ENCODE measurements around the gene TRIM66. TPM values are rescaled to one million over a fixed set of nuclear protein-coding genes. Genes with fewer than 3 reads are reported as not detected.

The TRIM66 gene
- total and polyA plus RNA-seq, 10 of the 15 experiments (the other 5 are each of a cell fraction or from before 2014, with no cell fraction given) = 1.7 to 14.5 (median 7.4) TPM

GRCh38 chr11:8724682-8725081, 42.2 kb upstream of the TRIM66 start (continued):
- TF ChIP-seq NKRF (conservative IDR thresholded peaks at IDR 0.05) (no peak), SREBF1 (IDR thresholded peaks at IDR 0.05; ENCODE audit: low read length) (no peak), CBX3 (IDR thresholded peaks at IDR 0.05; ENCODE audit: borderline replicate concordance, low read depth) (no peak), RB1 (IDR thresholded peaks at IDR 0.05; ENCODE audit: borderline replicate concordance) (no peak), NFIC (IDR thresholded peaks at IDR 0.05; ENCODE audit: low read depth, low read length) (no peak), FOXK2 (IDR thresholded peaks at IDR 0.05) (no peak), KDM1A (IDR thresholded peaks at IDR 0.05; ENCODE audit: borderline replicate concordance) (no peak), PAX5 (IDR thresholded peaks at IDR 0.05; ENCODE audit: borderline replicate concordance, low read depth, low read length) (no peak), REST (IDR thresholded peaks at IDR 0.05; ENCODE audit: low read depth, low read length) (no peak)
- TF ChIP-seq, protein P1, sequence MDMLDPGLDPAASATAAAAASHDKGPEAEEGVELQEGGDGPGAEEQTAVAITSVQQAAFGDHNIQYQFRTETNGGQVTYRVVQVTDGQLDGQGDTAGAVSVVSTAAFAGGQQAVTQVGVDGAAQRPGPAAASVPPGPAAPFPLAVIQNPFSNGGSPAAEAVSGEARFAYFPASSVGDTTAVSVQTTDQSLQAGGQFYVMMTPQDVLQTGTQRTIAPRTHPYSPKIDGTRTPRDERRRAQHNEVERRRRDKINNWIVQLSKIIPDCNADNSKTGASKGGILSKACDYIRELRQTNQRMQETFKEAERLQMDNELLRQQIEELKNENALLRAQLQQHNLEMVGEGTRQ (IDR thresholded peaks at IDR 0.05; ENCODE audit: borderline replicate concordance, low read depth, low read length) = no peak

Measured in GM12878 (cell line).